ENCODE measurements around the gene PPP1R18.

The PPP1R18 gene

GRCh38 chr6:30685157-30686008 lies 1.1 kb downstream of the PPP1R18 start:
- H3K36me3 ChIP-seq (ENCODE audit: low read length) = no peaks in the 10 kb centered on the region
- no peaks in the 10 kb centered on the region for H4K20me1 ChIP-seq (ENCODE audit: low read depth, low read length)
- peak overlapping the region; percentile 82 for H3K9ac ChIP-seq (ENCODE audit: low read length)
- peak overlapping the region; percentile 92 for H3K4me2 ChIP-seq (ENCODE audit: low read depth, low read length, poor library complexity, severe bottlenecking)
- peak overlapping the region; percentile 94 for H3K27ac ChIP-seq (ENCODE audit: low read depth, low read length)
- H2AFZ ChIP-seq (ENCODE audit: low read depth, low read length, severe bottlenecking) = no peak overlapping the region
- peaks cover 72% of the 10 kb centered on the region for H3F3A ChIP-seq (ENCODE audit: insufficient read depth)
- TF ChIP-seq CTCF (IDR thresholded peaks at IDR 0.05; ENCODE audit: insufficient read depth, low read length, poor library complexity, severe bottlenecking) (peak; percentile 64), EZH2phosphoT487 (conservative IDR thresholded peaks at IDR 0.05; ENCODE audit: low read length) (no peak)
- peak overlapping the region; percentile 91 for H3K4me3 ChIP-seq (ENCODE audit: insufficient read depth, low read length, poor library complexity, severe bottlenecking)
- peaks cover 67% of the 10 kb centered on the region for H3K79me2 ChIP-seq (ENCODE audit: insufficient read depth, low read length)
- no peaks in the 10 kb centered on the region for H3K9me2 ChIP-seq (replicated peaks; ENCODE audit: insufficient read depth, low read length)
- no peaks in the 10 kb centered on the region for H3K27me3 ChIP-seq (ENCODE audit: low read length)
- H3K9me3 ChIP-seq (ENCODE audit: insufficient read depth, low read length) = no peaks in the 10 kb centered on the region

GRCh38 chr6:30684386-30685156 lies 1.9 kb downstream of the PPP1R18 start:
- peaks cover 68% of the 10 kb centered on the region for H3K79me2 ChIP-seq (ENCODE audit: insufficient read depth, low read length)
- no peak overlapping the region for H2AFZ ChIP-seq (ENCODE audit: low read depth, low read length, severe bottlenecking)

GRCh38 chr6:30683980-30684338 lies 2.5 kb downstream of the PPP1R18 start:
- Histone ChIP-seq H3K4me2 (ENCODE audit: low read depth, low read length, poor library complexity, severe bottlenecking) (peak overlapping the region; percentile 92), H3K36me3 (ENCODE audit: low read length) (no peaks in the 10 kb centered on the region), H3K27me3 (ENCODE audit: low read length) (no peaks in the 10 kb centered on the region), H3K79me2 (ENCODE audit: insufficient read depth, low read length) (peaks cover 70% of the 10 kb centered on the region), H2AFZ (ENCODE audit: low read depth, low read length, severe bottlenecking) (no peak overlapping the region), H3K9ac (ENCODE audit: low read length) (peak overlapping the region; percentile 82), H3F3A (ENCODE audit: insufficient read depth) (peaks cover 71% of the 10 kb centered on the region), H3K4me3 (ENCODE audit: insufficient read depth, low read length, poor library complexity, severe bottlenecking) (peak overlapping the region; percentile 91), H3K9me3 (ENCODE audit: insufficient read depth, low read length) (no peaks in the 10 kb centered on the region), H4K20me1 (ENCODE audit: low read depth, low read length) (no peaks in the 10 kb centered on the region), H3K9me2 (replicated peaks; ENCODE audit: insufficient read depth, low read length) (no peaks in the 10 kb centered on the region), H3K27ac (ENCODE audit: low read depth, low read length) (peak overlapping the region; percentile 94)
- TF ChIP-seq EZH2phosphoT487 (conservative IDR thresholded peaks at IDR 0.05; ENCODE audit: low read length) = no peak
- no peak for TF ChIP-seq CTCF (IDR thresholded peaks at IDR 0.05; ENCODE audit: insufficient read depth, low read length, poor library complexity, severe bottlenecking)

More at GRCh38 chr6:30684386-30685156, 1.9 kb downstream of the PPP1R18 start:
- no peaks in the 10 kb centered on the region for H3K27me3 ChIP-seq (ENCODE audit: low read length)
- TF ChIP-seq CTCF (IDR thresholded peaks at IDR 0.05; ENCODE audit: insufficient read depth, low read length, poor library complexity, severe bottlenecking) = no peak
- TF ChIP-seq EZH2phosphoT487 (conservative IDR thresholded peaks at IDR 0.05; ENCODE audit: low read length) = no peak
- H3F3A ChIP-seq (ENCODE audit: insufficient read depth) = peaks cover 75% of the 10 kb centered on the region
- peak overlapping the region; percentile 94 for H3K27ac ChIP-seq (ENCODE audit: low read depth, low read length)
- no peaks in the 10 kb centered on the region for H3K36me3 ChIP-seq (ENCODE audit: low read length)
- no peaks in the 10 kb centered on the region for H3K9me3 ChIP-seq (ENCODE audit: insufficient read depth, low read length)
- peak overlapping the region; percentile 91 for H3K4me3 ChIP-seq (ENCODE audit: insufficient read depth, low read length, poor library complexity, severe bottlenecking)
- H3K4me2 ChIP-seq (ENCODE audit: low read depth, low read length, poor library complexity, severe bottlenecking) = peak overlapping the region; percentile 92
- H3K9ac ChIP-seq (ENCODE audit: low read length) = peak overlapping the region; percentile 82
- H4K20me1 ChIP-seq (ENCODE audit: low read depth, low read length) = no peaks in the 10 kb centered on the region
- H3K9me2 ChIP-seq (replicated peaks; ENCODE audit: insufficient read depth, low read length) = no peaks in the 10 kb centered on the region

Data from SU-DHL-6 (cell line).